IMR-90 (cell line): ENCODE results near the gene CDH26. TPM values are rescaled to one million over a fixed set of nuclear protein-coding genes. Genes with fewer than 3 reads are reported as not detected.

Source experiments
- ATAC-seq: fragments of 200-7000 bp; cut with Tn5 transposase; 2 replicates; pipeline ENCODE4 v1.9.1; 2020; ENCODE audit warnings: low read depth, mild to moderate bottlenecking, moderate library complexity
- BruUV-seq: library from RNA; stranded (reverse); fragments of 400-500 nt; replicated peaks from 2 replicates; lab custom pipeline; 2021; lab: Mats Ljungman, UMichigan
- CTCF ChIA-PET: fragments of 300-600 bp; formaldehyde crosslinking; extraction: SDS; loops from one replicate; lab custom pipeline; 2021; ENCODE audit warnings: antibody characterized with exemption; lab: Yijun Ruan, JAX
- POLR2A ChIA-PET: fragments of 300-600 bp; sonication (Branson Sonifier 250); formaldehyde crosslinking; loops from one replicate; lab custom pipeline; 2022; ENCODE audit warnings: antibody characterized with exemption; ENCODE audit not compliant: unreplicated experiment; lab: Charles Lee
- DNase-seq: peaks from one replicate; pipeline ENCODE4 v3.0.0; 2013
- H2AFZ ChIP-seq: replicated peaks from 2 replicates; pipeline ENCODE3; 2013; ENCODE audit warnings: low read length, mild to moderate bottlenecking; ENCODE audit not compliant: poor library complexity
- H2AK5ac ChIP-seq: 2 replicates; pipeline ENCODE4 v1.6.1; 2013; ENCODE audit warnings: low read depth, low read length, inconsistent platforms
- H2AK9ac ChIP-seq: replicated peaks from 2 replicates; pipeline ENCODE3; 2013; ENCODE audit warnings: mild to moderate bottlenecking, low read depth, low read length, moderate library complexity; ENCODE audit not compliant: poor library complexity
- H2BK120ac ChIP-seq: 2 replicates; pipeline ENCODE4 v1.6.1; 2013; ENCODE audit warnings: low read depth, low read length, inconsistent platforms
- H2BK15ac ChIP-seq: 3 replicates; pipeline ENCODE4 v1.6.1; 2013; ENCODE audit warnings: low read depth, low read length, inconsistent platforms
- H2BK20ac ChIP-seq: 2 replicates; pipeline ENCODE4 v1.6.1; 2013; ENCODE audit warnings: low read depth, mild to moderate bottlenecking, inconsistent platforms, low read length, moderate library complexity
- H2BK5ac ChIP-seq: 2 replicates; pipeline ENCODE4 v1.6.1; 2013; ENCODE audit warnings: mild to moderate bottlenecking, low read depth, low read length, inconsistent platforms; ENCODE audit not compliant: poor library complexity, severe bottlenecking
- H3K14ac ChIP-seq: replicated peaks from 2 replicates; pipeline ENCODE4 v1.6.1; 2013; ENCODE audit warnings: low read depth, low read length, inconsistent platforms
- H3K18ac ChIP-seq: 2 replicates; pipeline ENCODE4 v1.6.1; 2013; ENCODE audit warnings: low read depth, low read length, control low read depth
- H3K23ac ChIP-seq: 2 replicates; pipeline ENCODE4 v1.6.1; 2013; ENCODE audit warnings: low read depth, low read length, inconsistent platforms
- H3K27ac ChIP-seq: 2 replicates; pipeline ENCODE4 v1.5.1; 2013; ENCODE audit warnings: mild to moderate bottlenecking, control low read depth, low read length; ENCODE audit not compliant: insufficient read depth
- H3K27me3 ChIP-seq: 2 replicates; pipeline ENCODE4 v1.6.1; 2013; ENCODE audit warnings: low read length; ENCODE audit not compliant: control insufficient read depth, insufficient read depth
- H3K36me3 ChIP-seq: 2 replicates; pipeline ENCODE4 v1.6.1; 2013; ENCODE audit warnings: low read length, mixed read lengths; ENCODE audit not compliant: control insufficient read depth, insufficient read depth
- H3K4ac ChIP-seq: 2 replicates; pipeline ENCODE4 v1.6.1; 2013; ENCODE audit warnings: low read depth, low read length, inconsistent platforms
- H3K4me1 ChIP-seq: 2 replicates; pipeline ENCODE4 v1.6.1; 2013; ENCODE audit warnings: low read length, mixed read lengths; ENCODE audit not compliant: control insufficient read depth, insufficient read depth
- H3K4me2 ChIP-seq: 2 replicates; pipeline ENCODE4 v1.6.1; 2013; ENCODE audit warnings: low read depth, mild to moderate bottlenecking, control low read depth, low read length, moderate library complexity
- H3K4me3 ChIP-seq: 2 replicates; pipeline ENCODE4 v1.5.1; 2013; ENCODE audit warnings: low read depth, mild to moderate bottlenecking, control low read depth, low read length, moderate library complexity; ENCODE audit not compliant: insufficient read depth
- H3K56ac ChIP-seq: 2 replicates; pipeline ENCODE4 v1.6.1; 2013; ENCODE audit warnings: low read length, inconsistent platforms; ENCODE audit not compliant: insufficient read depth; ENCODE audit errors: extremely low read depth
- H3K79me1 ChIP-seq, 2 experiments: 2 replicates each; pipeline ENCODE4 v1.6.1; 2013; ENCODE audit warnings: low read length in 2 of 2, inconsistent platforms in 1 of 2, low read depth in 1 of 2
- H3K9ac ChIP-seq: 2 replicates; pipeline ENCODE4 v1.6.1; 2013; ENCODE audit warnings: low read depth, low read length, control low read depth
- H3K9me1 ChIP-seq: 2 replicates; pipeline ENCODE4 v1.6.1; 2013; ENCODE audit warnings: low read length, inconsistent platforms; ENCODE audit not compliant: insufficient read depth
- H3K9me3 ChIP-seq: 2 replicates; pipeline ENCODE4 v1.6.1; 2013; ENCODE audit warnings: low read length; ENCODE audit not compliant: control insufficient read depth, insufficient read depth
- H4K20me1 ChIP-seq: 2 replicates; pipeline ENCODE4 v1.6.1; 2013; ENCODE audit warnings: low read length, inconsistent platforms; ENCODE audit not compliant: insufficient read depth
- H4K5ac ChIP-seq: 2 replicates; pipeline ENCODE4 v1.6.1; 2013; ENCODE audit warnings: mild to moderate bottlenecking, low read depth, low read length, control low read depth
- H4K8ac ChIP-seq, 2 experiments: 2 replicates each; pipeline ENCODE4 v1.6.1; 2013; ENCODE audit warnings: low read depth in 2 of 2, low read length in 2 of 2, control low read depth in 1 of 2, inconsistent platforms in 1 of 2
- H4K91ac ChIP-seq: 2 replicates; pipeline ENCODE4 v1.6.1; 2013; ENCODE audit warnings: low read depth, low read length, inconsistent platforms; ENCODE audit not compliant: insufficient read depth
- BHLHE40 ChIP-seq: fragments of 150-350 bp; IDR thresholded peaks from 2 replicates; pipeline ENCODE4 v1.6.1; 2016; ENCODE audit warnings: mild to moderate bottlenecking, low read depth, low read length
- CEBPB ChIP-seq: IDR thresholded peaks from 2 replicates; pipeline ENCODE4 v1.6.1; 2012; ENCODE audit warnings: low read depth, low read length, improper control_type of control experiment
- CHD1 ChIP-seq: IDR thresholded peaks from 2 replicates; pipeline ENCODE4 v1.6.1; 2012; ENCODE audit warnings: low read depth, low read length, improper control_type of control experiment
- CTCF ChIP-seq: conservative IDR thresholded peaks from 2 replicates; pipeline ENCODE4 v1.5.1; 2012; ENCODE audit warnings: mild to moderate bottlenecking, low read depth, low read length, improper control_type of control experiment
- ELK1 ChIP-seq: fragments of 150-350 bp; IDR thresholded peaks from 2 replicates; pipeline ENCODE4 v1.6.1; 2016; ENCODE audit warnings: low read depth, mild to moderate bottlenecking, low read length, moderate library complexity, borderline replicate concordance
- MAFK ChIP-seq: IDR thresholded peaks from 2 replicates; pipeline ENCODE4 v1.6.1; 2012; ENCODE audit warnings: low read depth, low read length, improper control_type of control experiment
- MXI1 ChIP-seq: IDR thresholded peaks from 2 replicates; pipeline ENCODE4 v1.6.1; 2012; ENCODE audit warnings: low read depth, mild to moderate bottlenecking, low read length, moderate library complexity, borderline replicate concordance
- NFE2L2 ChIP-seq: fragments of 150-350 bp; IDR thresholded peaks from 2 replicates; pipeline ENCODE4 v1.6.1; 2016; ENCODE audit warnings: low read depth, mild to moderate bottlenecking, low read length
- RCOR1 ChIP-seq: IDR thresholded peaks from 2 replicates; pipeline ENCODE4 v1.6.1; 2012; ENCODE audit warnings: mild to moderate bottlenecking, low read length, improper control_type of control experiment; ENCODE audit not compliant: insufficient replicate concordance
- RFX5 ChIP-seq: IDR thresholded peaks from 2 replicates; pipeline ENCODE4 v1.8.0; 2012; ENCODE audit warnings: low read depth, mild to moderate bottlenecking, low read length, moderate library complexity
- USF2 ChIP-seq: fragments of 150-350 bp; IDR thresholded peaks from 2 replicates; pipeline ENCODE4 v1.6.1; 2017; ENCODE audit warnings: mild to moderate bottlenecking, antibody characterized with exemption, low read length, low read depth
- WGBS, 2 experiments: methylation state at CpG; one replicate each; pipeline versions ENCODE4 v1.1.5 to v1.1.7; 2013; ENCODE audit warnings: missing lambda C conversion rate in 2 of 2; ENCODE audit not compliant: insufficient read length in 1 of 2; ENCODE audit errors: extremely low coverage in 2 of 2; 5-methylcytosine and 5-hydroxymethylcytosine counted together
- dilution Hi-C: fragments of 300-500 bp; cut with HindIII; formaldehyde crosslinking; loops from one replicate; pipeline ENCODE4 v1.14.3; 2018; ENCODE audit warnings: low sequenced_read_pairs; ENCODE audit not compliant: unreplicated experiment
- in situ Hi-C: fragments of 300-500 bp; cut with MboI; formaldehyde crosslinking; loops from 3 replicates; pipeline ENCODE4 v1.14.3; 2019; ENCODE audit warnings: low sequenced_read_pairs, inconsistent platforms, mixed read lengths
- intact Hi-C: fragments of 100-400 bp; cut with micrococcal nuclease; formaldehyde crosslinking; loops from 2 replicates; pipeline ENCODE4 v1.10.0; 2022
- polyA plus RNA-seq, 3 experiments: library from polyadenylated mRNA; depleted of rRNA; stranded (reverse); fragments of >200 nt; gene quantifications; 2 replicates each; pipeline ENCODE4 v1.2.3, GENCODE V29; 2012; ENCODE audit warnings: low replicate concordance in 1 of 3
- total RNA-seq: library from RNA; depleted of rRNA; stranded (reverse); fragments of >200 nt; gene quantifications from 2 replicates; pipeline ENCODE4 v1.2.3, GENCODE V29; 2012

The CDH26 gene
- total and polyA plus RNA-seq, 2 of the 4 experiments (the other 2 are of a cell fraction) = not detected

DNA sequence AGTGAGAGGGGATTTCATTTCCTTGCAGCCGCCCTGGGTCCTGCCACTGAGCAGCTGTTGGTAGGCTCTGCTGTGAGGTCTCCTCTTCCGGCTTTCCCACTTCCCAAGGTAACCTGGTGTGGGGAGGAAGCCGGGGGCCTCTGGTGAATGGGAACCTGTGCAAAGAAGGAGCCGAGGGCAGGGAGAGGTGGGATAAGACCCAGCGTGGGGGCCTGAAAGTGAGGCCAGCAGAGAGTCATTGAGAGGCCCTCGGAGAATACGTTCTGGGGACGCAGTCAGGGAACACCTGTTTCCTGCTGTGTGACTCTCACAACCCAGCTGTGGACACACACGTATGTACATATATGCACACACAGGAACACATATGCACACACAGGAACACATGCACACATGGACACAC is 100.7 kb downstream of the CDH26 start:
- no peak for ATAC-seq
- Histone ChIP-seq H4K20me1 (no peaks in the 10 kb centered on the region), H3K4ac (no peak overlapping the region), H3K4me3 (no peak overlapping the region), H3K27me3 (peaks cover 1% of the 10 kb centered on the region; the same call in 1 of the 2 replicates), H3K4me2 (no peak overlapping the region), H3K9me1 (peaks cover 2% of the 10 kb centered on the region; the same call in 1 of the 2 replicates), H2AK5ac (no peak overlapping the region), H3K14ac (no peak overlapping the region), H2BK5ac (no peak overlapping the region), H3K9me3 (no peaks in the 10 kb centered on the region), H3K79me1 (no peaks in the 10 kb centered on the region), H3K27ac (no peak overlapping the region), H3K4me1 (peaks cover 16% of the 10 kb centered on the region; the same call in 1 of the 2 replicates), H2BK20ac (no peak overlapping the region), H4K5ac (peak overlapping the region; percentile 12; the same call in 1 of the 2 replicates), H2BK15ac (no peak overlapping the region), H2BK120ac (no peak overlapping the region), H2AK9ac (no peak overlapping the region), H2AFZ (peak overlapping the region; percentile 69), H3K9ac (no peak overlapping the region), H4K8ac (peak overlapping the region in 1 of 2 experiments; percentile 19; a peak in 1 of 4 replicates), H3K18ac (no peak overlapping the region), H3K56ac (no peak overlapping the region), H4K91ac (no peak overlapping the region), H3K36me3 (no peaks in the 10 kb centered on the region), H3K23ac (no peak overlapping the region)
- WGBS, 2 experiments = 86% methylated on average over 4 of the region's 9 CpGs; no CpG with 5 or more reads in 1 of the 2 experiments
- no peak for TF ChIP-seq MXI1
- TF ChIP-seq CEBPB = no peak
- no peak for TF ChIP-seq CHD1
- no peak for TF ChIP-seq USF2
- TF ChIP-seq RCOR1 = no peak
- TF ChIP-seq CTCF = no peak
- TF ChIP-seq RFX5 = no peak
- no peak for TF ChIP-seq NFE2L2
- no peak for TF ChIP-seq MAFK
- no peak for TF ChIP-seq BHLHE40
- TF ChIP-seq ELK1 = no peak
- in situ Hi-C loops = loop anchor here (25.0 kb wide), 2 partner anchors 1178 to 1828 kb away; no protein-coding TSS in a partner anchor
- dilution Hi-C loops = no loop called here
- ChIA-PET CTCF (interaction anchor here (2.3 kb wide), 1 partner anchor 152 kb away, joined by 7 read pairs; no protein-coding TSS in a partner anchor), POLR2A (no interaction called here)
- intact Hi-C loops = loop anchor here (5.0 to 10.0 kb wide), 3 partner anchors 1056 to 1838 kb away; partner anchors contain the start of gene CDH4
- BruUV-seq = no TSS peak
- no peak for DNase-seq
